Ishikawa (cell line): Measurements from ENCODE around the gene JARID2.

Experiments
- CEBPB ChIP-seq: IDR thresholded peaks from 2 replicates; pipeline ENCODE4 v1.6.1; 2012
- EGR1 ChIP-seq: IDR thresholded peaks from 2 replicates; pipeline ENCODE4 v1.6.1; 2012
- EP300 ChIP-seq: IDR thresholded peaks from 2 replicates; pipeline ENCODE4 v1.6.1; 2012; ENCODE audit warnings: borderline replicate concordance
- FOXM1 ChIP-seq: IDR thresholded peaks from 2 replicates; pipeline ENCODE4 v1.6.1; 2012; ENCODE audit warnings: low read depth, borderline replicate concordance
- NFIC ChIP-seq: IDR thresholded peaks from 2 replicates; pipeline ENCODE4 v1.6.1; 2012
- RAD21 ChIP-seq: IDR thresholded peaks from 2 replicates; pipeline ENCODE4 v1.6.1; 2012; ENCODE audit warnings: low read depth
- REST ChIP-seq: IDR thresholded peaks from 2 replicates; pipeline ENCODE4 v1.6.1; 2012; ENCODE audit warnings: low read depth, mild to moderate bottlenecking
- TAF1 ChIP-seq: IDR thresholded peaks from 2 replicates; pipeline ENCODE4 v1.6.1; 2012; ENCODE audit warnings: low read depth, mild to moderate bottlenecking
- TCF12 ChIP-seq: IDR thresholded peaks from 2 replicates; pipeline ENCODE4 v1.6.1; 2012; ENCODE audit warnings: low read depth
- TEAD4 ChIP-seq: IDR thresholded peaks from 2 replicates; pipeline ENCODE4 v1.6.1; 2012
- USF1 ChIP-seq: IDR thresholded peaks from 2 replicates; pipeline ENCODE4 v1.6.1; 2012
- YY1 ChIP-seq: IDR thresholded peaks from 2 replicates; pipeline ENCODE4 v1.6.1; 2012; ENCODE audit warnings: low read depth
- ZBTB7A ChIP-seq: IDR thresholded peaks from 2 replicates; pipeline ENCODE4 v1.6.1; 2012; ENCODE audit warnings: low read depth
- TF ChIP-seq, protein P1 (sequence below): IDR thresholded peaks from 2 replicates; pipeline ENCODE4 v1.6.1; 2012

DNA sequence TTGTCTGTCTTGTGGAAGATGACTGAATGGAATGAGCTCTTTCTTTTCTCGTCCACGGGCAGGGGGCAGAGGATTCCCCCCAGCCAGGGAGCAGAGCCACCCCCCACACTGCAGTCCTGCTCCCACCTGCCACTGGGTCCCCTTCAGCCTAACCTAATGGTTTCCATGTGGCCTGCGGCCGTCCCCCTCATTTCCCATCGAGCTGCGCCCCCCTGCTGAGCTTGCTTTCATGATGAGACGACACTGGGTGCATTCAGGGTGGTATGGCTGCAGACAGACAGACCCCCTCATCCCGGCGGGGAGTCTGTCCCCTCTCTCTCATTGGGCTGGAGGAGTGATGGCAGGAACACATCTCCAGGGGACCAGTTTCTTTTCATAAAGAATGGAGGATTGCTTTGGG lies 276.2 kb downstream of the JARID2 start:
- no peak for TF ChIP-seq EP300
- TF ChIP-seq RAD21 = no peak
- TF ChIP-seq, protein P1, sequence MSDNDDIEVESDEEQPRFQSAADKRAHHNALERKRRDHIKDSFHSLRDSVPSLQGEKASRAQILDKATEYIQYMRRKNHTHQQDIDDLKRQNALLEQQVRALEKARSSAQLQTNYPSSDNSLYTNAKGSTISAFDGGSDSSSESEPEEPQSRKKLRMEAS = no peak
- TF ChIP-seq TCF12 = no peak
- TF ChIP-seq CEBPB = no peak
- TF ChIP-seq REST = no peak
- TF ChIP-seq NFIC = no peak
- TF ChIP-seq TAF1 = no peak
- no peak for TF ChIP-seq USF1
- no peak for TF ChIP-seq EGR1
- TF ChIP-seq YY1 = no peak
- no peak for TF ChIP-seq ZBTB7A
- TF ChIP-seq FOXM1 = no peak
- no peak for TF ChIP-seq TEAD4
